NCI-H510A (cell line): ENCODE measurements around the gene INSYN2B.
"Not testable (repeated sequence)": the region's sequence is repeated elsewhere in the genome, so short reads cannot be mapped to it uniquely, and the experiment has no call there.

ENCODE experiments used
- DNase-seq: peaks from one replicate; lab custom pipeline; 2025; lab: John Stamatoyannopoulos, UW

Gene INSYN2B

DNA sequence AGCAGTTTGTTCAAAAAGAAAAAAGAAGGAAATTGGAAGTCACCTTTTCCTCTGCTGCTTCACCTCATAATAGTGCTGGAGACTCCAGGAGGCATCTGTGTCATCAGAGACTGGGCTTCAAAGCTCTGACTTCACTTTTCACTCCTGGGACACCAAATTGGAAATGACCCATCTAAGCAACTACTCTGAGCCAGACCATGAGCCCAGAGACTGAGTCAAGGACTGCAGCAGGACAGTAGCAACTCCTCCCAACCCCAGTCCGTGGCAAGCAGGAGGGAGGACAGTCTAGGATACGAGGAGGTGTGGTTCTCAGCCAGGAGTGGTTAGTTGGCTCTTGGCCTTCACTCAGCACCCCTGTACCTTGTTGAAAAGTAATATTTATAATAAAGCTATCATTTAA is 131.5 kb downstream of the INSYN2B start:
- no peak for DNase-seq

DNA sequence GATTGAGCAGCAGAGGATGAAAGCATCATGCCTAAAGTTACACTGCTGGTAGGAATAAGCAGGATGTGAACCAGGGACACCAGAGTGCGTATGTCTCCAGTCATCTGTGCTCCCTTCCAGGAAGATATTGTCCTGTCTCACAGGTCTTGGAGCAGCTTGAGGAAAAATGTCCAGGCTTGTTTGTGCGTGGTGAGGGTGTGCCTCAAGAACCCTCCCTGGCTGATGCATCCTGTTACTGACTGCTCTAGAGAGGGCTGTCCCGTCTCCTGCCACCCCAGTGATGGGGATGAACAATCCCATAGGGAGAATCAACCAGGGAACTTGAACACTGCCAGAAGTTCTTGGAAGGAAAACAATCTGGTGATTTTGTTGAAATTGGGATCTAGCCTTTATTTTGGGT is 132.0 kb downstream of the INSYN2B start:
- no peak for DNase-seq

DNA sequence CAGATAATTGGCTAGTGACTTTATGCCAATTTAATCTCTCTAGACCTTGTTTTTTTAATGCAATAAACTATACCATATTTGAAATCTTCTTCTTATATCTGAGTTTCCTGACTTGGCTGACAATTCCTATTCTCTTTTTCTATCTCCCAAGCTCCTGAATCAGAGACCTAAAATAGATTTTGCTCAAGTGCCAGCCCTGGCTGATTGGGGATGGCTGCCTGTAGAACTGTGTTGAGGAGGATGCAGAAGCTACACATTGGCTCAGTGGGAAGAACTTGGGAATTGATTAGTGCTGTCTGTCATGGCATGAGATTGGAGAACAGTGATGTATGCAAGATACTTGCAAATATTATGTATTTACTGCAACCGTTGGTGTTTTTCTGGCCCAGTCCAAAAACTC is 132.8 kb downstream of the INSYN2B start:
- DNase-seq = no peak

DNA sequence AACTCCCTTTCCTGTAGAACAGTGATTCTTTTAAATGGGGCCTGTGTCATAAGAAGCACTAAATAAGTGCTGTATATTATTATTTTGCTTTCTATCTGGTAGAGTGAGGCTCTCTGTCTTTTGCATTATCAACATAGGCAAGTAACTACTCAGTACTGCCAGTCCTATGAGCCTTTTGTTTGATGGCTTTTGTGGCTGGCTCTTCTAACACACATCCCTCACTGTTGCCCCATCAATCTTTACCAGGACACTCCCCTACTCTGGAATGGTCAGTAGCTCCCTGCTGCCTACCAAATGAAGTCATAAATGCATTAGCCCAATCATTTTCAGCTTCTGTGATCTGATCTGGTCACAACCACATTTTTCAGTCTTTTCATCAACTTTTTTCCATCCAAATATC is 137.6 kb downstream of the INSYN2B start:
- no peak for DNase-seq

DNA sequence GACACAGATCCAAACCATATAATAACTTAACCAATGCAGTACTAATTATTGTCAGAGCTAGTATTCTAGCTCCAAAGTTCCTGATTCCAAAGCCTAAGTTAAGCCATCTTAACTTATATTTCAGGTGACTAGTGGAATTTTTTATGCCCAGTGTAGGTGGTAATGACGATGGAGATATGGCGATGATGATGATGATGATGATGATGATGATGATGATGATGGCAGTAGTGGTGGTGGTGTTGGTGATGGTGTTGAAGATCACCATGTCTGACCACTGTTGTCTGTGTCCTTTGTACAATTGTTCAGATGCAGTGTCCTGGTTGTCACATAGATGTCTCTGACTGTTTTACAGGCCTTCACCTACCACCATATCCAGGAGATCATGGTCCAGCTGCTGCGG is 139.9 kb downstream of the INSYN2B start:
- no peak for DNase-seq

DNA sequence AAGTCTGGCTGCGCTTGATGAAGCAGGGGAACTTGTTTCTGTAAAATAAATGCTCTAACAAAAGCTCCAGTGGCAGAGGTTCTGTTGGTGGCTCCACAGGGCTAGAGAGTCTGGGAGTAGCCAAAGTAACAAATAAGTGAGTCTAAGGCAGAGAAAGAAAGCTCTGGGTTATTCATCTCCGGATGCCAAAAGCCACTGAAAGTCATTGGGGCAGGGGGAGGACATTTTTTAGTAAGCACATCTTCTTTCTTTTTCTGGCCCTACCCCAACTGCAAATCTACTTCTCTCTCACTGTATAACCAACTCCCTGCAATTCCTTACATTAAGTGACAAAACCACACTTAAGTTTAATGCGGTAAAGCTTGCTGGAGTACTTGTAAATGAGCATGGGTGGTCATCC is 141.6 kb downstream of the INSYN2B start:
- no peak for DNase-seq

DNA sequence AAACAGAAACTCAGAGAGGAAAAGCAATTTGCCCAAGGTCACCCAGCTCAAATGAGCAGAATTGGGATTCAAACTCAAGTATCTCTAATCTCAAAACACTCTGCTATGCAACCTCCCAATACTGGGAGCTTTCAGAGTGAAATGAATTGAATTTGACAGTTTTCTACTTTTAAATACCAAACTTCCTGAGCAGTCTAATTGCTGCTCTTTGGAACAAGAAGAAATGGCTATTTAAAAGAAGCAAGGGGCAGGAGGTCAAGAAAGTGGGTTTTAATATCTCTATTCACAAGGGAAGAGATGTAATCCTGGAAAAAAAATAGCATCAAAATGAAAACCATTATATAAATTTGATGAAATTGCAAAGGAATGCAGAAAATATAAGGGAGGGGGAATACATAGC is 142.6 kb downstream of the INSYN2B start:
- DNase-seq = no peak

DNA sequence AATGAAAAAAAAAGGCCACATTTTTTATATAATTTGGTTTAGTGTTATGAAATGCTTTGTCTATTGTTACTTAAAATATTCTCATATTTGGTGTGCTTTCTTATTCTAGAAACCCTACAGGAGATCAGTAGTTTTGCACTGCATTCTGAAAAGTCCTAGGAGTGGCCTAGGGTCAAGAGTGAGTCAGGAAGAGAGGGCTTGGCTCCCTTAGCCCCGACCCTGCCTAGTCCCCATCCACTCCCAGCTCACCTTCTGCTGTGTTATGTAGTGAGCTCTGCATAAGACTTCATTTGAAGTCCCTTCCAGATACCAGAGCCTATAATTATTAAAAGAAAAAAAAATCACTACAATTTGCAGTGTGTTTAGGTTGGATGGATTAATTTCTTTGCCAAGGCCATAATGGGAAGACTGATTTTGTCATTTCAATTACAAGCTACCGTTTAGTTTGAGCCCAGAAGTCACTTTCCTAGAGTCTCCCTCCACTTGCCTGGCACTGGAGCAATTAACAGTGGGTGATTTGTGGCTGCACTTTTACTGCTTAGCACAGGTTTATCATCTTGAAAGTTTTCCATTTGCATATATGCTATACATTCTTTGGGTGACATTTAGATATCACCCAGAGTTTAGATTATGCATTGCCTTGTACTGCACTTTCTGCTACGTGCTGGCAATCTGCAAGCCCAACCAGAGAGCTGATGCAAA is 143.3 kb downstream of the INSYN2B start:
- DNase-seq = no peak

DNA sequence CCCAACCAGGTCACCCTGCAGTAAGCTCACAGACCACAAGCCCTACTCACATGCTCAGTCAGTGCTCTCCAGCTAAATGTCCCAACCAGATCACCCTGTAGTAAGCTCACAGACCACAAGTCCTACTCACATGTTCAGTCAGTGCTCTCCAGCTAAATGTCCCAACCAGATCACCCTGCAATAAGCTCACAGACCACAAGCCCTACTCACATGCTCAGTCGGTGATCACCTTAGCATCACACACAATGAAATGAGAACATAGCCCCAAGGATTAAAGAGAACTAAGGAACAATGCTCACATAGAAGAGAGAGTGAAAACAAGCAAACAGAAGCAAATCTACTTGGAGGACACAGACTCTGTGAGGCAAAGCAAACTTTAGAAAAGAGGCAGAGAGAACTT is 145.8 kb downstream of the INSYN2B start:
- DNase-seq = not testable (repeated sequence)

DNA sequence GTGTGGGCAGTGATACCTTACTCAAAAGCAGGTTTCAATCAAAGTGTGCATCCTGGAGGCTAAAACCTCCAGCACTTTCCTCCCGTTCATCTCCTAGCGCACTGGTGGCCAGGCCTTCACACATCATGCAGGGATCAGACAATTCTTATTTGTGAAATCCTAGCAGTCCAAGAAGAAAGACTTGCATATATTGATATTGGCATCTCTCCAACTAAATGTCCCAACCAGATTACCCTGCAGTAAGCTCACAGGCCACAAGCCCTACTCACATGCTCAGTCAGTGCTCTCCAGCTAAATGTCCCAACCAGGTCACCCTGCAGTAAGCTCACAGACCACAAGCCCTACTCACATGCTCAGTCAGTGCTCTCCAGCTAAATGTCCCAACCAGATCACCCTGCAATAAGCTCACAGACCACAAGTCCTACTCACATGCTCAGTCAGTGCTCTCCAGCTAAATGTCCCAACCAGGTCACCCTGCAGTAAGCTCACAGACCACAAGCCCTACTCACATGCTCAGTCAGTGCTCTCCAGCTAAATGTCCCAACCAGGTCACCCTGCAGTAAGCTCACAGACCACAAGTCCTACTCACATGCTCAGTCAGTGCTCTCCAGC is 146.5 kb downstream of the INSYN2B start:
- DNase-seq = not testable (repeated sequence)

DNA sequence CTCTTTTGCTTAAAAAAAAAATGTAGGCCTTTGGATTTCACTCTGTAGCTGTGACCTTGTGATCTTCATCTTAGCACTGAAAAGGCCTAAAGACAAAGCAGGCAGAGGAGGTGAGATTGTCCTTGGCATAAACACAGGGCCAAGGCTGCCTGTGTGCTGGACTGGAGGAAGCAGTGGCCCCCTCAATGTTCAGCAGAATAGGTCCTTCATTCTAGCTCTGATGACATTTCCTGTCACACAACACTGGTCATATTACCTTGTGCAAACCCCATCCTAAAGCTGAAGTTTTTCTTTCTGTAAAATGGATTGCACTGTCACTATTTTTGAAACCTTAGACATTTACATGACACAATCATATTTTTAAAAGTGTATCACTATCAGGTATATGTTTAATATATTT is 147.4 kb downstream of the INSYN2B start:
- no peak for DNase-seq

DNA sequence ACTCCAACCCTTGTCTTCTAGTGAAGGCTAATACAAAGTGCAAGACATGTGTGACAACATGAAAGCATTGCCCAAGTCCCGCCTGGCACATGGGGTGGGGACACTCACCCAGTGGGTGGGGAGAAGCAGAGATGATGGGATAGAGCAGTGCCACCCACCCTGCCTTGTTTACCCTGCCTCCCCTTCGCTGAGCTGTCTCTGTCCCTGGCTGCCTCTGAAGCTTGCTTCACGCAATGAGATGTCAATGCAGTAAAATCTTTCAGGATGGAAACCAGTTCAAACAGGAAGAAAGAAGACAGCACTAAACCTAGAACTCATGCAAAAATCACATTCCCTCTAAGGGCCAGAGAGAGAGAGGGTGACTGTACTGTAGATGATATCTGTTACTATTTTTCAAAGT is 148.0 kb downstream of the INSYN2B start:
- DNase-seq = no peak

DNA sequence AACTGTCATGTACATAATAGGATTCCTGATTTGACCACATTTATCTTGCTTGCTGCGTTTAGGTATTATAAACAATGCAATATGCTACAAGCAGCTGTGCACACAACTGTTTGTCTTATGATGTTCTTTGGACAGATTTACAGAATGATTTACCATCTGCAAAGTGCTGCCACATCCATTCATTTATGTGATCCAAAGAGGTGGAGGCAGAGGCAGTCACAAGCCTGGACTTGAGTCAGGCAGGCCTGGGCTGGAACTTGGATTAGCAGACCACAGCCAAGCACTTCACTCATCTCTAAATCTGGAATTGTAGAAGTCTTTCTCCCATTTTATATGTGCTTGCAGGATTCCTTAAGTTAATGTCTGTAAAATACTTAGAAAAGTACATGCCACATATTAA is 149.0 kb downstream of the INSYN2B start:
- peak; percentile 26 for DNase-seq

DNA sequence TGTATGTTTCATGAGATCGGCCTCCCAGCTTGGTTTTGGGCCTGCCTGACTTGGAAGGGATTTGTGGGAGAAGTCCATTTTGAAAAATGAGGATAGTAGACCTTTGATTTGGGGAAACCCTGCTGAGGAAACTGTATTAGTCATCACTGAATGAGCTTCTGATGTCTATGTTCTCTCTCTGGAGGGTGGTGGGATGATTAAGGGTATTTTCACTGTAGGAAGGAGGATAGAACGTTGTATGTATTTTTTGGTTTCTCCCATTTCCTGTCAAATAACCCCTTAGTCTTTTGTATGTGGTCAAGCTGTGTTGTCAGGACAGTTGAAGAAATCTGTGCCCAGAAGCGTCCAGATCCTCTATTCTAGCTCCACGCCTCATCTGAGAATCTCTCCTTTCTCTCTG is 151.9 kb downstream of the INSYN2B start:
- DNase-seq = no peak

DNA sequence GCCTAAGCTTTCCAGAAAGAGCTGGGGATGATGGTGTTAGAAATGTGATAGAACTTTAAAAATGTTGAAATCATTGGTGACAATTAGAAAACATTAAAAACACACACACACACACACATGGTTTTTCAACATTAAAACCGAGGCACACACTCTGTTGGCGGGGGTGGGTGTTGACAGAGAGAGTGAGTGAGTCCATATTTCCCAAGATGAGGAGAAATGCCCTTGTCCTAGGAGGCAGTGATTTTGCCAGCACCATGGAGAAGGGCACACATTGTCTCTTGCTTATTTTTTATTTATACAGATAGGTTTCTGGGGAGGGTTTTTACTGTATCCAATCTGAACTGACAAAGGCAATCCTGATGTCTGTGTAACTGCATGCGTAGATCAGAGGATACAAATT is 152.5 kb downstream of the INSYN2B start:
- DNase-seq = no peak

DNA sequence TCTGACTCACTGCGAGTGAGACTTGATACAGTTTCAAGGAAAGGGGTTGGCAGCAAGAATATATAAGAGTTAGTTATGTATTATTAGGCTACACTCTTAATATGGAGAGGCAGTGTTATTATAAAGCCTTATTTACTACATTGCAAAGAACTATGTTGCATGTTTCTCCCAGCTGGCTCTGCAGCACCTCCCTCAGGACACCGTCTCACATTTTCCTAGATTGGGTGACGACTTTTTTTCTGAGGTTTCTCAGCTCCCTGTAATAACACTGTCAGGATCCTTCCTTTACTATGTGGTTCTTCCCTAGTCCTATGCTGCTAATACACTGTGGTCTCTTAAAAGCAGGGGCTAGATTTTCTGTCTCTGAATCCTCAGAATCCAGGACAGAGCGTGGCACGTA is 153.7 kb downstream of the INSYN2B start:
- no peak for DNase-seq

DNA sequence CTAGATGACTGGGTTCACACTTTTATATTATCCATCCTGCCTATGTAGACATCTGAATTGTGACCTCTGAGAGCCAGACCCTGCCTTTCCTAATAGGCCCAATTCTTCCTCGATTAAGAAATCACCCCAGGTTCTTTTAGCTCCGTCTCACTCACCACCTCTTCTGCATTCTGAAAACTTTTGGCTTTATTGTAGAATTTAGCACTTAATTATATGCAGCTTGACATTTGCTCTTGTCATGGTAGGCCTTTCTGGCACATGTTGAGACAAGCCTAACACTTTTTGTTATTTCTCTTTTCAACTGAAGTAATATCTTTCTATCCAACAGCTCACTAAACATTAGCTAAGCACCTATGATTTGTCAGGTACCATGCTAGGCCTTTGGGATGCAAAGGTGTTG is 163.3 kb downstream of the INSYN2B start:
- DNase-seq = no peak

DNA sequence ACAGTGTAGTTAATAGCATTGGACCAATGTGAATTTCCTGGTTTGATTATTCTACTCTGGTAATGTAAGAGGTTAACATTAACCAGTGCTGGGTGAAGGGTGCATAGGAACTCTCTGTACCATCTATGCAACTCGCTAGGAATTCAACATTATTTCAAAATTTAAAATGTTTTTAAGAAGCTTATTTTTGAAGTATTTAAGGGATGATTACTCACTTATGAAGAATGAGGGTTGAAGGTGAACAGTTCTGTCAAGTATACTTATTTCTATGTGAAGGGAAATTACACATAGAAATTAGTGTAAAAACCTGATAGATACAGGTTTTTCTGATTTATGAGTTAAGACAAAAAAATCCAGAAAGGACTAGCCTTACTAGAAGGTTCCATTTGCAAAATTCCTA is 165.8 kb downstream of the INSYN2B start:
- no peak for DNase-seq
